GM23338 (cell line): ENCODE data around the gene LRRC27. TPM values are rescaled to one million over a fixed set of nuclear protein-coding genes. Genes with fewer than 3 reads are reported as not detected.

ENCODE experiments used
- ATAC-seq: fragments of 200-7000 bp; cut with Tn5 transposase; 3 replicates; pipeline ENCODE4 v1.9.1; 2020
- DNase-seq: peaks from one replicate; pipeline ENCODE4 v3.0.0-alpha.2; 2015; ENCODE audit warnings: low spot score
- H2AFZ ChIP-seq: fragments of 200-600 bp; sonication (generic); 2 replicates; pipeline ENCODE4 v1.8.0; 2016; ENCODE audit warnings: antibody characterized with exemption, mild to moderate bottlenecking, moderate library complexity
- H3F3A ChIP-seq: fragments of 200-600 bp; sonication (generic); replicated peaks from 2 replicates; pipeline ENCODE4 v1.8.0; 2017; ENCODE audit warnings: antibody characterized with exemption, mixed run types, low read depth
- H3K27ac ChIP-seq: fragments of 200-600 bp; sonication (generic); 2 replicates; pipeline ENCODE4 v1.6.1; 2016; ENCODE audit warnings: low read depth
- H3K27me3 ChIP-seq: fragments of 200-600 bp; sonication (generic); 2 replicates; pipeline ENCODE4 v1.8.0; 2016; ENCODE audit warnings: mild to moderate bottlenecking, mixed run types, moderate library complexity; ENCODE audit not compliant: insufficient read depth
- H3K36me3 ChIP-seq: fragments of 200-600 bp; sonication (generic); 2 replicates; pipeline ENCODE4 v1.8.0; 2016; ENCODE audit warnings: mild to moderate bottlenecking; ENCODE audit not compliant: insufficient read depth
- H3K4me1 ChIP-seq: fragments of 200-600 bp; sonication (generic); 2 replicates; pipeline ENCODE4 v1.8.0; 2016; ENCODE audit warnings: mild to moderate bottlenecking, moderate library complexity; ENCODE audit not compliant: insufficient read depth
- H3K4me2 ChIP-seq: fragments of 200-600 bp; sonication (generic); 2 replicates; pipeline ENCODE4 v1.7.1; 2017; ENCODE audit warnings: mixed run types
- H3K4me3 ChIP-seq: fragments of 200-600 bp; sonication (generic); 2 replicates; pipeline ENCODE4 v1.6.1; 2016; ENCODE audit warnings: mixed run types
- H3K79me2 ChIP-seq: fragments of 200-600 bp; sonication (generic); replicated peaks from 2 replicates; pipeline ENCODE4 v1.8.0; 2017; ENCODE audit warnings: mild to moderate bottlenecking; ENCODE audit not compliant: insufficient read depth
- H3K9me2 ChIP-seq: fragments of 200-600 bp; sonication (generic); 2 replicates; pipeline ENCODE4 v1.8.0; 2017; ENCODE audit not compliant: insufficient read depth
- H4K20me1 ChIP-seq: fragments of 200-600 bp; sonication (generic); replicated peaks from 2 replicates; pipeline ENCODE4 v1.8.0; 2017; ENCODE audit warnings: mild to moderate bottlenecking; ENCODE audit not compliant: insufficient read depth
- H3K27ac Mint-ChIP-seq: 2 replicates; pipeline ENCODE4 v1.8.0; 2020; ENCODE audit warnings: inconsistent platforms, mild to moderate bottlenecking, moderate library complexity, mixed read lengths
- H3K27me3 Mint-ChIP-seq: 3 replicates; pipeline ENCODE4 v1.8.0; 2022; ENCODE audit warnings: low read depth, mild to moderate bottlenecking, moderate library complexity, mixed read lengths, inconsistent platforms; ENCODE audit not compliant: insufficient read depth, poor library complexity
- H3K36me3 Mint-ChIP-seq: 3 replicates; pipeline ENCODE4 v1.8.0; 2021; ENCODE audit warnings: low read depth, mild to moderate bottlenecking, inconsistent platforms, moderate library complexity, mixed read lengths
- H3K4me1 Mint-ChIP-seq: 3 replicates; pipeline ENCODE4 v1.8.0; 2020; ENCODE audit warnings: mild to moderate bottlenecking, inconsistent platforms, mixed read lengths
- H3K4me3 Mint-ChIP-seq: 3 replicates; pipeline ENCODE4 v1.8.0; 2021; ENCODE audit warnings: moderate library complexity, mild to moderate bottlenecking, inconsistent platforms, mixed read lengths
- H3K9me3 Mint-ChIP-seq: 3 replicates; pipeline ENCODE4 v1.8.0; 2020; ENCODE audit warnings: moderate library complexity, mild to moderate bottlenecking, inconsistent platforms, mixed read lengths
- CREB1 ChIP-seq: fragments of 250-450 bp; sonication (Bioruptor Pico); IDR thresholded peaks from 2 replicates; pipeline ENCODE4 v1.5.0; 2020; ENCODE audit warnings: low read depth, mild to moderate bottlenecking, moderate library complexity
- ZNF114 ChIP-seq: fragments of 250-450 bp; sonication (Bioruptor Pico); IDR thresholded peaks from 2 replicates; pipeline ENCODE4 v1.5.0; 2020; ENCODE audit warnings: mild to moderate bottlenecking, moderate library complexity
- polyA plus RNA-seq: library from polyadenylated mRNA; unstranded; fragments of >200 nt; fragmentation: Nextera tagmentation; extraction: Ambion mirVana; gene quantifications from 2 replicates; pipeline ENCODE4 v1.2.1, GENCODE V29; 2016
- total RNA-seq: library from RNA; depleted of rRNA; stranded (reverse); fragments of >200 nt; shearing (Covaris generic); gene quantifications from 2 replicates; pipeline ENCODE4 v1.2.3, GENCODE V29; 2014
- TF ChIP-seq, protein P1 (sequence below): fragments of 250-450 bp; sonication (Bioruptor Pico); IDR thresholded peaks from 2 replicates; pipeline ENCODE4 v1.5.0; 2020; ENCODE audit warnings: mild to moderate bottlenecking, moderate library complexity

The LRRC27 gene
- total and polyA plus RNA-seq, 2 experiments from 2014 or later = 2.9 to 3.5 TPM

DNA sequence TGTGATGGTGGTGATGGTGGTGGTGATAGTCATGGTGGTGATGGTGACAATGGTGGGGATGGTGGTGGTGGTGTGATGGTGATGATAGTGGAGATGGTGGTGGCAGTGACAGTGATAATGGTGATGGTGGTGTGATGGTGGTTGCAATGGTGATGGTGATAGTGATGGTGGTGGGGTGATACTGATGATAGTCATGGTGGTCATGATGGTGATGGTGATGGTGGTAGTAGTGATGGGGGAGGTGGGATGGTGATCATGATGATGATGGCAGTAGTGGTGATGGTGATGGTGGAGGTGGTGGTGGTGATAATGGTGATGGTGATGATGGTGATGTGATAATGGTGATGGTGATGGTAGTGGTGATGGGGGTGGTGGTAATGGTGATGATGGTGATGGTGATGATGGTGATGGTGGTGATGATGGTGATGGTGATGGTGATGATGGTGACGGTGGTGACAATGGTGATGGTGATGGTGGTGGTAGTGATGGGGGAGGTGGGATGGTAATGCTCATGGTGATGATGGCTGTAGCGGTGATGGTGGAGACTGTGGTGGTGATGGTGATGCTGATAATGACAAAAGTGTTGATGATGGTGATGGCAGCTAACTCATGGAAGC lies 60.3 kb downstream of the LRRC27 start:
- Histone ChIP-seq H3K4me1 (peaks cover 9% of the 10 kb centered on the region; the same call in 1 of the 2 replicates), H3K4me3 (no peak overlapping the region), H4K20me1 (no peaks in the 10 kb centered on the region), H3K36me3 (no peaks in the 10 kb centered on the region), H2AFZ (no peak overlapping the region), H3K9me2 (peaks cover 14% of the 10 kb centered on the region), H3F3A (no peaks in the 10 kb centered on the region), H3K27ac (no peak overlapping the region), H3K4me2 (no peak overlapping the region), H3K79me2 (no peaks in the 10 kb centered on the region), H3K27me3 (no peaks in the 10 kb centered on the region)
- Mint-ChIP-seq H3K9me3 (peaks cover 5% of the 10 kb centered on the region; the same call in 1 of the 3 replicates), H3K36me3 (peaks cover 3% of the 10 kb centered on the region; the same call in 1 of the 3 replicates), H3K27ac (no peak overlapping the region), H3K4me1 (peaks cover 8% of the 10 kb centered on the region), H3K27me3 (peaks cover 11% of the 10 kb centered on the region), H3K4me3 (no peak overlapping the region)
- DNase-seq = no peak
- ATAC-seq = no peak
- TF ChIP-seq, protein P1, sequence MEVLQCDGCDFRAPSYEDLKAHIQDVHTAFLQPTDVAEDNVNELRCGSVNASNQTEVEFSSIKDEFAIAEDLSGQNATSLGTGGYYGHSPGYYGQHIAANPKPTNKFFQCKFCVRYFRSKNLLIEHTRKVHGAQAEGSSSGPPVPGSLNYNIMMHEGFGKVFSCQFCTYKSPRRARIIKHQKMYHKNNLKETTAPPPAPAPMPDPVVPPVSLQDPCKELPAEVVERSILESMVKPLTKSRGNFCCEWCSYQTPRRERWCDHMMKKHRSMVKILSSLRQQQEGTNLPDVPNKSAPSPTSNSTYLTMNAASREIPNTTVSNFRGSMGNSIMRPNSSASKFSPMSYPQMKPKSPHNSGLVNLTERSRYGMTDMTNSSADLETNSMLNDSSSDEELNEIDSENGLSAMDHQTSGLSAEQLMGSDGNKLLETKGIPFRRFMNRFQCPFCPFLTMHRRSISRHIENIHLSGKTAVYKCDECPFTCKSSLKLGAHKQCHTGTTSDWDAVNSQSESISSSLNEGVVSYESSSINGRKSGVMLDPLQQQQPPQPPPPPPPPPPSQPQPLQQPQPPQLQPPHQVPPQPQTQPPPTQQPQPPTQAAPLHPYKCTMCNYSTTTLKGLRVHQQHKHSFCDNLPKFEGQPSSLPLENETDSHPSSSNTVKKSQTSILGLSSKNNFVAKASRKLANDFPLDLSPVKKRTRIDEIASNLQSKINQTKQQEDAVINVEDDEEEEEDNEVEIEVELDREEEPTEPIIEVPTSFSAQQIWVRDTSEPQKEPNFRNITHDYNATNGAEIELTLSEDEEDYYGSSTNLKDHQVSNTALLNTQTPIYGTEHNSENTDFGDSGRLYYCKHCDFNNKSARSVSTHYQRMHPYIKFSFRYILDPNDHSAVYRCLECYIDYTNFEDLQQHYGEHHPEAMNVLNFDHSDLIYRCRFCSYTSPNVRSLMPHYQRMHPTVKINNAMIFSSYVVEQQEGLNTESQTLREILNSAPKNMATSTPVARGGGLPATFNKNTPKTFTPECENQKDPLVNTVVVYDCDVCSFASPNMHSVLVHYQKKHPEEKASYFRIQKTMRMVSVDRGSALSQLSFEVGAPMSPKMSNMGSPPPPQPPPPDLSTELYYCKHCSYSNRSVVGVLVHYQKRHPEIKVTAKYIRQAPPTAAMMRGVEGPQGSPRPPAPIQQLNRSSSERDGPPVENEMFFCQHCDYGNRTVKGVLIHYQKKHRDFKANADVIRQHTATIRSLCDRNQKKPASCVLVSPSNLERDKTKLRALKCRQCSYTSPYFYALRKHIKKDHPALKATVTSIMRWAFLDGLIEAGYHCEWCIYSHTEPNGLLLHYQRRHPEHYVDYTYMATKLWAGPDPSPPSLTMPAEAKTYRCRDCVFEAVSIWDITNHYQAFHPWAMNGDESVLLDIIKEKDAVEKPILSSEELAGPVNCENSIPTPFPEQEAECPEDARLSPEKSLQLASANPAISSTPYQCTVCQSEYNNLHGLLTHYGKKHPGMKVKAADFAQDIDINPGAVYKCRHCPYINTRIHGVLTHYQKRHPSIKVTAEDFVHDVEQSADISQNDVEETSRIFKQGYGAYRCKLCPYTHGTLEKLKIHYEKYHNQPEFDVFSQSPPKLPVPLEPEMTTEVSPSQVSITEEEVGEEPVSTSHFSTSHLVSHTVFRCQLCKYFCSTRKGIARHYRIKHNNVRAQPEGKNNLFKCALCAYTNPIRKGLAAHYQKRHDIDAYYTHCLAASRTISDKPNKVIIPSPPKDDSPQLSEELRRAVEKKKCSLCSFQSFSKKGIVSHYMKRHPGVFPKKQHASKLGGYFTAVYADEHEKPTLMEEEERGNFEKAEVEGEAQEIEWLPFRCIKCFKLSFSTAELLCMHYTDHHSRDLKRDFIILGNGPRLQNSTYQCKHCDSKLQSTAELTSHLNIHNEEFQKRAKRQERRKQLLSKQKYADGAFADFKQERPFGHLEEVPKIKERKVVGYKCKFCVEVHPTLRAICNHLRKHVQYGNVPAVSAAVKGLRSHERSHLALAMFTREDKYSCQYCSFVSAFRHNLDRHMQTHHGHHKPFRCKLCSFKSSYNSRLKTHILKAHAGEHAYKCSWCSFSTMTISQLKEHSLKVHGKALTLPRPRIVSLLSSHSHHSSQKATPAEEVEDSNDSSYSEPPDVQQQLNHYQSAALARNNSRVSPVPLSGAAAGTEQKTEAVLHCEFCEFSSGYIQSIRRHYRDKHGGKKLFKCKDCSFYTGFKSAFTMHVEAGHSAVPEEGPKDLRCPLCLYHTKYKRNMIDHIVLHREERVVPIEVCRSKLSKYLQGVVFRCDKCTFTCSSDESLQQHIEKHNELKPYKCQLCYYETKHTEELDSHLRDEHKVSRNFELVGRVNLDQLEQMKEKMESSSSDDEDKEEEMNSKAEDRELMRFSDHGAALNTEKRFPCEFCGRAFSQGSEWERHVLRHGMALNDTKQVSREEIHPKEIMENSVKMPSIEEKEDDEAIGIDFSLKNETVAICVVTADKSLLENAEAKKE (CRISPR knock-in tag) = no peak
- no peak for TF ChIP-seq ZNF114 (CRISPR knock-in tag)
- no peak for TF ChIP-seq CREB1 (CRISPR knock-in tag)
